ENCODE results near the gene TAB2.
"Not testable (repeated sequence)": the region's sequence is repeated elsewhere in the genome, so short reads cannot be mapped to it uniquely, and the experiment has no call there.

TAB2 gene

GRCh38 chr6:149422581-149422980, 105.1 kb downstream of the TAB2 start:
- no peak for DNase-seq

- DNase-seq = no peak
These were observed 106.5 kb downstream of the TAB2 start for GRCh38 chr6:149423964-149424440.

GRCh38 chr6:149425224-149425623, 107.7 kb downstream of the TAB2 start:
- DNase-seq = no peak

GRCh38 chr6:149425754-149426153, 108.2 kb downstream of the TAB2 start:
- DNase-seq = no peak

GRCh38 chr6:149428606-149429005, 111.1 kb downstream of the TAB2 start:
- DNase-seq = no peak

GRCh38 chr6:149429427-149430360, 112.2 kb downstream of the TAB2 start:
- no peak for DNase-seq

GRCh38 chr6:149431905-149432775, 114.6 kb downstream of the TAB2 start:
- DNase-seq = peak; percentile 91

- no peak for DNase-seq
These were observed 115.9 kb downstream of the TAB2 start for GRCh38 chr6:149433405-149433804.

- DNase-seq = no peak
These were observed 116.4 kb downstream of the TAB2 start for GRCh38 chr6:149433881-149434280.

- DNase-seq = no peak
These were observed 118.5 kb downstream of the TAB2 start for GRCh38 chr6:149435919-149436586.

- DNase-seq = no peak
These were observed 119.1 kb downstream of the TAB2 start for GRCh38 chr6:149436647-149437046.

- no peak for DNase-seq
These were observed 119.7 kb downstream of the TAB2 start for GRCh38 chr6:149437212-149437611.

- no peak for DNase-seq
These were observed 121.3 kb downstream of the TAB2 start for GRCh38 chr6:149438855-149439254.

GRCh38 chr6:149439626-149440025, 122.1 kb downstream of the TAB2 start:
- DNase-seq = no peak

GRCh38 chr6:149440735-149441671, 123.5 kb downstream of the TAB2 start:
- no peak for DNase-seq

GRCh38 chr6:149441740-149442139, 124.2 kb downstream of the TAB2 start:
- DNase-seq = no peak

- DNase-seq = no peak
These were observed 126.1 kb downstream of the TAB2 start for GRCh38 chr6:149443411-149444181.

GRCh38 chr6:149444360-149445094, 127.0 kb downstream of the TAB2 start:
- not testable (repeated sequence) for DNase-seq

GRCh38 chr6:149445095-149445466, 127.6 kb downstream of the TAB2 start:
- no peak for DNase-seq

- DNase-seq = no peak
These were observed 128.1 kb downstream of the TAB2 start for GRCh38 chr6:149445573-149445972.
